Measurements from ENCODE around the gene DNAJC13. TPM values are rescaled to one million over a fixed set of nuclear protein-coding genes. Genes with fewer than 3 reads are reported as not detected.

The DNAJC13 gene
- total RNA-seq, 1 donor = 19.1 TPM

GRCh38 chr3:132457286-132457685 is 40.0 kb downstream of the DNAJC13 start:
- DNase-seq (ENCODE audit: low read depth in 2 of 3, low spot score in 2 of 3) = no peak

GRCh38 chr3:132459551-132459950 is 42.2 kb downstream of the DNAJC13 start:
- DNase-seq (ENCODE audit: low read depth in 2 of 3, low spot score in 2 of 3) = no peak

- no peak for DNase-seq (ENCODE audit: low read depth in 2 of 3, low spot score in 2 of 3)
Observed at GRCh38 chr3:132461544-132461943, 44.2 kb downstream of the DNAJC13 start.

- DNase-seq (ENCODE audit: low read depth in 2 of 3, low spot score in 2 of 3) = no peak
Observed at GRCh38 chr3:132464066-132464465, 46.8 kb downstream of the DNAJC13 start.

DNA sequence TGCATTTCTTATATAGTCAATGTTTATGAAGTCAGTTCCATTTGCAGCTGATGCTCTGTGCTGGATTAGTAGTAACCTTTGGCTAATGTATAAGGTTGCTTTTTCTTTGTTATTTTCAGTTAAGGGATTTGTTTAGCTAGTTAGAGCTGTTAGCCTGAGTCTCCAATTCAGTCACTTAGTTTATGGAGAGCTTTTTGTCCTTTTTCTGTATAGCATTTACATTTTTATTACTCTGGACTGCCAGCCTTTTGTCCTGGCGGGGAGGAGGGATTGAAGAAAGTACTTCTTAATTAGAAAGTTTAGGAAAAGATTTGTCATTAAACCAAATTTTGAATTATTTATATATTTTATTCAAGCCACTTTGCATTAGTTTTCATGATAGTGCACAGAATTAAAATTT is 52.0 kb downstream of the DNAJC13 start:
- DNase-seq (ENCODE audit: low read depth in 2 of 3, low spot score in 2 of 3) = no peak

- DNase-seq (ENCODE audit: low read depth in 2 of 3, low spot score in 2 of 3) = no peak
Observed at GRCh38 chr3:132486099-132486498, 68.8 kb downstream of the DNAJC13 start.

- DNase-seq (ENCODE audit: low read depth in 2 of 3, low spot score in 2 of 3) = peak in 2 of 3 donors; percentile 5 to 17
Observed at GRCh38 chr3:132488151-132488550, 70.8 kb downstream of the DNAJC13 start.

DNA sequence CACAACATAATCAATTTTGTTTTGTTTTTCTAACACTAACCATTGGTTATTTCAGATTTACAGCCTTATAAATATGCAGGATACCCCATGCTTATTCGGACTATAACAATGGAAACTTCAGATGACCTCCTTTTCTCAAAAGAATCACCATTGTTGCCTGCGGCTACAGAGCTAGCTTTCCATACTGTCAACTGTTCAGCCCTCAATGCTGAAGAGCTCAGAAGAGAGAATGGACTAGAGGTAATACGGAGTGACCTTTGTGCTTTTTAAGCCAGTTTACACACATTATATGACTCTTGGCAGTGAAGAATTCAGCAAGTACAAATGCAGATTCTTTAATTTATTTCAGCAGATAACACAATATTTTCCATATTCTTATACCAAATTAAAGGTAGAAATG is 81.8 kb downstream of the DNAJC13 start:
- DNase-seq (ENCODE audit: low read depth in 2 of 3, low spot score in 2 of 3) = no peak

DNA sequence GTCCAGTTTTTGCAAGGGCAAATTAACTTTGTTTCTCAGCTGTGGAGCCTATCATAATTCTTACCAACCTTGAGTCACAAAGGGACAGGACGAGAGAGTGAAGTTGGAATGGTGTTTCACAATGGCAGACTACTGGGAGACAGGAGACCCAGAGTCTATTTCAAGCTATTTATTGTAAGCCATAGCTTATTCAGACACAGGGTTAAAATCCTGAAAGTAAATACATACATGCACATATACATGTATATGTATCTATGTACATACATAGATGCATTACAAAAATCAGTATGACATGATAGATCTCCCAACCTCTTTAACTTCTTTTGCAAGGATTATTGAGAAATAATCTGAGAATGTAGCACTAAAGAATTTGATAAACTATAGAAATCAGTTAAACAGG is 86.3 kb downstream of the DNAJC13 start:
- DNase-seq (ENCODE audit: low read depth in 2 of 3, low spot score in 2 of 3) = no peak

DNA sequence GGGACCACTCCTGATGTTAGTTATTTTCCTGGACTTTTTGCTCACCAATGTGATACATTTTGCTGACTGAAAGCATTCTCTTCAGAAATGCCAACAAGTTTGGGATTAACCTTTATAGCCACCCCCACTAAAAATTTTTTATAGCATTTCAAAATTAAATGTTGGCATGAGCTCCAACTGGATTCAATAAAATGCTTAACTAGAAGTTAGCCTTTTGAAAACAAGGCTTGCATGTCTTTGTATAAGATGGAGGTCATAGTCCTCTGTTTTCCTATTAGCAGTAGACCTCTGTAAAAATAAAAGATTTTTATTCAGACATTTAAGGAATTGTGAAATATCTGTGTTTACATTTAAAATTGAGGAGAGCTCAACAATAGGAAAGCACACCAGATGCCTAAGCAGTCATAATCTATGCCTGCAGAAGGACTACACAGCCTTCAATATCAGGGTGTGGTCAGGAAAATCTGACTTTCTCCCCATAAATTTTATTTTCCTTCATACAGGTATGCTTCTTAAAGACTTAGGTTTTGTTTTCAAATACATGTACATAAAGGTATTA is 87.2 kb downstream of the DNAJC13 start:
- no peak for DNase-seq (ENCODE audit: low read depth in 2 of 3, low spot score in 2 of 3)

- no peak for DNase-seq (ENCODE audit: low read depth in 2 of 3, low spot score in 2 of 3)
Observed at GRCh38 chr3:132507657-132508056, 90.4 kb downstream of the DNAJC13 start.

- no peak for DNase-seq (ENCODE audit: low read depth in 2 of 3, low spot score in 2 of 3)
Observed at GRCh38 chr3:132509096-132509495, 91.8 kb downstream of the DNAJC13 start.

DNA sequence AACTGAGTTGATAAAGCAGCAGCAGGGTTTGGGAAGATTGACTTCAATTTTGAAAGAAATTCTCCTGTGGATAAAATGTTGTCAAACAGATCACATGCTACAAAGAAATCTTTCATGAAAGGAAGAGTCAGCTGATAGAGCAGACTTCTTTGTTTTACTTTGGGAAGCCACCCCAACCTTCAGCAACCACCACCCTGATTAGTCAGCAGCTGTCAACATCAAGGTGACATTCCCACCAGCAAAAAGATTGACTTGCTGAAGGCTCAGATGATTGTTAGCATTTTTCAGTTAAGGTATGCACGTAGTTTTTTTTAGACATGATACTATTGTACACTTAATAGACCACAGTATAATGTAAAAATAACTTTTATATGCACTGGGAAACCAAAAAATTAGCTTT is 92.2 kb downstream of the DNAJC13 start:
- no peak for DNase-seq (ENCODE audit: low read depth in 2 of 3, low spot score in 2 of 3)

- DNase-seq (ENCODE audit: low read depth in 2 of 3, low spot score in 2 of 3) = no peak
Observed at GRCh38 chr3:132513057-132513456, 95.8 kb downstream of the DNAJC13 start.

GRCh38 chr3:132517311-132517710 is 100.0 kb downstream of the DNAJC13 start:
- no peak for DNase-seq (ENCODE audit: low read depth in 2 of 3, low spot score in 2 of 3)

DNA sequence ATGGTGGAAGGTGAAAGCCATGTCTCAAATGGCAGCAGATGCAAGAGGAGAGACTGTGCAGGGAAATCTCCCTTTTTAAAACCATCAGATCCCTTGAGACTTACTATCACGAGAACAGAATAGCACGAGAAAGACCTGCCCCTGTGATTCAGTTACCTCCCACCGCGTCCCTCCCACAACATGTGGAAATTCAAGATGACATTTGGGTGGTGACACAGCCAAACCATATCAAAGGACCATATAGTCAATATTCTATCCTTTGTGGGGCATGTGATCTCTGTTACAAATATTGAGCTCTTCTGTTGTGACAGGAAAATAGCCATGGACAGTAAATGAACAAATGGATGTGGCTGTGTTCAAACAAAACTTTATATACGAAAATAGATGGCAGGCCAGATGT is 102.6 kb downstream of the DNAJC13 start:
- DNase-seq (ENCODE audit: low read depth in 2 of 3, low spot score in 2 of 3) = no peak

- no peak for DNase-seq (ENCODE audit: low read depth in 2 of 3, low spot score in 2 of 3)
Observed at GRCh38 chr3:132521901-132522300, 104.6 kb downstream of the DNAJC13 start.

GRCh38 chr3:132522353-132522752 is 105.1 kb downstream of the DNAJC13 start:
- DNase-seq (ENCODE audit: low read depth in 2 of 3, low spot score in 2 of 3) = no peak

- no peak for DNase-seq (ENCODE audit: low read depth in 2 of 3, low spot score in 2 of 3)
Observed at GRCh38 chr3:132530624-132531023, 113.3 kb downstream of the DNAJC13 start.

DNA sequence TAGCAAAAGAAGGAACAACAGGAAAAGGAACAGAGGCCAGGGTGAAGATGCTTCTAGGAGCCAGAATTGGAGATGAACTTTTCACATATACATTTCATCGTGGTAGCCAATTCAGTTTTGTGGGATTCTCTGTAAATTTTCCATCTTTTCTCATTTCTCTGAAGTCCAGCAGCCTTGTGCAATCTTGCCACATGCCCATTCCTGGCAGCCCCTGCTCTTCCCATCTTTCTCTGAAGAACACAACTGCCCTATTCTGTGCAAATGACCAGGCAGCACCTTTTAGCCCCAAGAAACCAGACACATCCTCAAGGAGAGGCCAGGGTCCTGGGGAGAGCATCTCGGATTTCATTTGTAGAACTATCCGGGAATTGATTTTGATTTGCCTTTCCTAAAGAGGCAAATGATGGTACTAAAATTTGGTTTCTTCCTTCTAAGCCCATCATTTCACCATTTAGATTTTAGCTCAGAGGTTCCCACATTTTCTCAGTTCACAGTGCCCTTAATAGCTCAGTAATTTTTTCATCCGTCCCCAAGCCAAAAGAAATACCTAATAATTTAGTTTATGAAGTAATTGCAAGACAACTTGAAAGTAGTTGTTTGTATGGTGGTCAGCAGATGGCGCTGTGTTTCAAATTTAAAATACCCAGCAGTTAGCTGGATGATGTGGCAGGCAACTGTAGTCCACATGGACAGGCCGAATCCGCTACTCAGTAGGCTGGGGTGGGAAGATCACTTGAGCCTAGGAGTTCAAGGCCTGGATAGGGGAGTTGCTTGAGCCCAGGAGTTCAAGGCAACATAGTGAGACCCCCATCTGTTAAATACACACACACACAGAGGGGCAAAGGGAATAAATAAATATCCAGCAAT is 118.5 kb downstream of the DNAJC13 start:
- peak; percentile 14 to 78 (median 59) for DNase-seq (ENCODE audit: low read depth in 2 of 3, low spot score in 2 of 3)

DNA sequence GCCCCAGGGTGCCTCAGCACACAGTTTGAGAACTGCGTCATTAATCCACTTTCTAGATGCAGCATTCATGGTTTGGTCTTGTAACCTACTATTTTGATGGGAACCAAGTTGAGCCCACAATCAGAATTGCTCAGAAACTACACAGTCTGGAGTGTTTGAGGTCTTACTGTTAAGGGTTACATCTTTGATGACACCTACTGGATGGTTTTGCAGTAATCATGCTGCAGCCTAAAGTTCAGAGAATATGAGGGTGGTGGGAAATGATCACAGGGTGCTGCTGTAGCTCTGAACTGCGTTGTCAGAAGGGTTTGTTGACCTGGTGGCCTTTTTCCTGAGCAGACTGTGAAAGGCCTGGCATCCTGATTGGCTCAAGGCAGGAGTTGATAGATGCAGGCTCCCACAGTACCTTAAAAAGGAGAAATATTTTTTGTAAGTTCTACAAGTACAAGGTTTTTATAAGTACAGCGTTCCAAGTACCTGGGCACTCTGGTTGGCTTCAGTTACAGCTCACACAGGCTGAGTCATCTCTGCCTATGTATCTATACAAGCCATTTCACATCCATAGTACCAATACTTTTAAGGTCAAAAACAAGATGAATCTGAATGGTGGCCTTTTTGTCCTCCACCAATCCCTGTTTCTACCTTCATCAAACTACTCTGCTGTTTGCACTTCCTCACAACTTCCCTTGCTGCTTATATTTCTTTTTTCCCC is 119.3 kb downstream of the DNAJC13 start:
- DNase-seq (ENCODE audit: low read depth in 2 of 3, low spot score in 2 of 3) = no peak

DNA sequence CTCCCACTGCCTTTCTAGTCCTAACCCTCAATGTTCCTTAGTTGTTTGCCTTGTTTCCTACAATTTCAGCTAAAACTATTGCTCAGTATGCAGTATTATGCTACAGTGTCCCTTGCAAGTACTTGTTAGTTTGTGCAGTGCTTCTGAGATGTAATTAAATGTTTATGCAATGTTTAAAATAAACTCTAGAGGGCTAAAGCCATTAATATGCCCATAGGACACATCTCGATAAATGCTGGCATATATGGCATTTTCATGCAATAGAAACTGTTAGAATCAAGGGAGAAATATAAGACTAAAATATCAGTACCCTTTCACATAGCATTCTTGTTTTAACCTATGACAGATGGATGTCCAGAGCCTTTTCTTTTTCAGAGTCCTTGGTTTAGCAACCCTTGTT is 120.0 kb downstream of the DNAJC13 start:
- DNase-seq (ENCODE audit: low read depth in 2 of 3, low spot score in 2 of 3) = no peak
